ENCODE results near the gene MOG.
"Not testable (repeated sequence)": the region's sequence is repeated elsewhere in the genome, so short reads cannot be mapped to it uniquely, and the experiment has no call there.

The MOG gene

DNA sequence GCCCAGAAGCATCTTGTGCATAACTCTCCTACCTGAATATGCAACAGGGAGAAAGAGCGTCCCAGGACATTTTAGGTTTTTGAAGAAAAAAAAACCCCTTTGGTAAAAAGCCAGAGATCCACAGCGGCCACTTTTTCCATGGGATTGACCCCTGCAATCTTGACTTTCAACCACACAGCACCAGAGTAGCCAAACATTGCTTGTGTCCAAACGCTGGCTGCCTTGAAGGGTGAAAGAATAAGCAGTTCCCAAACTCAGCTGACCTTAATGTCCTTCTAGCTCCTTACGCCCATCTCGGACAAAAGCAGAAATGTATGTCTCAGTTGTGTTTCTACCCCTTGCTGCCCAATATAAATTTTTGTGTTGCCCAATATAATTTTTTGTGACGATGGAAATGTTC lies 1.2 kb upstream of the MOG start:
- H3K27ac ChIP-seq = no peak overlapping the region
- no peak for TF ChIP-seq ZFX (IDR thresholded peaks at IDR 0.05)
- TF ChIP-seq, protein P1, sequence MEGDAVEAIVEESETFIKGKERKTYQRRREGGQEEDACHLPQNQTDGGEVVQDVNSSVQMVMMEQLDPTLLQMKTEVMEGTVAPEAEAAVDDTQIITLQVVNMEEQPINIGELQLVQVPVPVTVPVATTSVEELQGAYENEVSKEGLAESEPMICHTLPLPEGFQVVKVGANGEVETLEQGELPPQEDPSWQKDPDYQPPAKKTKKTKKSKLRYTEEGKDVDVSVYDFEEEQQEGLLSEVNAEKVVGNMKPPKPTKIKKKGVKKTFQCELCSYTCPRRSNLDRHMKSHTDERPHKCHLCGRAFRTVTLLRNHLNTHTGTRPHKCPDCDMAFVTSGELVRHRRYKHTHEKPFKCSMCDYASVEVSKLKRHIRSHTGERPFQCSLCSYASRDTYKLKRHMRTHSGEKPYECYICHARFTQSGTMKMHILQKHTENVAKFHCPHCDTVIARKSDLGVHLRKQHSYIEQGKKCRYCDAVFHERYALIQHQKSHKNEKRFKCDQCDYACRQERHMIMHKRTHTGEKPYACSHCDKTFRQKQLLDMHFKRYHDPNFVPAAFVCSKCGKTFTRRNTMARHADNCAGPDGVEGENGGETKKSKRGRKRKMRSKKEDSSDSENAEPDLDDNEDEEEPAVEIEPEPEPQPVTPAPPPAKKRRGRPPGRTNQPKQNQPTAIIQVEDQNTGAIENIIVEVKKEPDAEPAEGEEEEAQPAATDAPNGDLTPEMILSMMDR (conservative IDR thresholded peaks at IDR 0.05) = no peak

DNA sequence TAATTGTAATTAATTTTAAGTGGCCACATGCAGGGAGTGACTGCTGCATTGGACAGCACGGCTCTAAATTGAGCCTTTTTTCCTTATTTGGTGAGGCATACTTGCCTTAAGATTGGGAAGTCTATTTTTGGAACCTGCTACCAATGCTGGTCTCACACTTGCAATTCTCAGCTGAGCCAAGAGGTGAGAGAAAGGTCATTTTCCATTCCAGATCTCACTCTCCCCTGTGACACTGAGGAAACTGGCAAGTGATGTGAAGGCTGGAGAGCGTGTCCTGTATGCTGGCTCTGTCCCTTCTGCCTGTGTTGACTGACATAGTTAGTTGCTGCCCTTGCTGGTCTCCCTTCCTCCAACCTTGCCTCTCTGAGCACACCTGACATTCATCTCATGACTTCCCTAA lies 735 bp upstream of the MOG start:
- no peak for TF ChIP-seq ZFX (IDR thresholded peaks at IDR 0.05)
- TF ChIP-seq, protein P1 (conservative IDR thresholded peaks at IDR 0.05) = no peak
- no peak overlapping the region for H3K27ac ChIP-seq

DNA sequence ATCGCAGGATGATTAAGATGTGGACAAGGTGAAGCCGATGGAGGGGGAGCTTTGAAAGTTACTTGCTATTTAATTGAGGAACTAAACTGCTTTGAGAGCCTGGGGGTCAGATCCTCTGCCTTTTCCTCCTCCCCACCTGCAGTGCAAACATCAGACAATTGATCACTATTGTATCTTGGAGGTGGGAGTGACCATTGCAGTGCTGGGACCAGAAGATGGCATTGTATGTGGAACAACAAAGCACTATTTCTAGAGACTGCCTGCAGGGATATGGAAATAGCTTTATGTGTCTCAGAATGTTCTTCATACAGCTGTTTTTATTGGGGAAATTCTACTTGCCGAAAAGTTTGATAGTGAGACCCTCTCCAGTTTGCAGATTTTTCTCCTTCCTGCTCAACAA lies 4.2 kb downstream of the MOG start:
- H3K27ac ChIP-seq = no peak overlapping the region
- TF ChIP-seq ZFX (IDR thresholded peaks at IDR 0.05) = no peak
- TF ChIP-seq, protein P1 (conservative IDR thresholded peaks at IDR 0.05) = no peak

DNA sequence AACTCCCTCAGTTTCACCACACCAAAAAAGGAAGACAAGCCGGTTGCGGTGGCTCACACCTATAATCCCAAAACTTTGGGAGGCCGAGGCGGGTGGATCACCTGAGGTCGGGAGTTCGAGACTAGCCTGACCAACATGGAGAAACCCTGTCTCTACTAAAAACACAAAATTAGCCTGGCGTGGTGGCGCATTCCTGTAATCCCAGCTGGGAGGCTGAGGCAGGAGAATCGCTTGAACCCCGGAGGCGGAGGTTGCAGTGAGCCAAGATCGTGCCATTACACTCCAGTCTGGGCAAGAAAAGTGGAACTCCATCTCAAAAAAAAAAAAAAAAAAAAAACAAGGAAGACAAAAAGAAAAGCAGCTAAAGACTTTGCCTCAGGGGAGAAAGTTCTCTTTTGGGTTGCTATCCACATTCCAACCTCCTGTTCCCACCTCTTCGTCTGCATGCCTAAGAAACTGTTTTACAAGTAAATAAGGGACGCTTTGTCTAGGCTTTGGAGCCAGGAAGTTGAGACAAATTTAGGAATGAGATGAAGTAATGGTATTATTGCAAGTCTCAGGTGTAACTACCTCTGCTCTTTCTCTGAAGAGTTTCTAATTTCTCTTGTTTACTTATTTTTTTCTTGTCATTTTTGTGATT lies 4.7 kb downstream of the MOG start:
- H3K27ac ChIP-seq = not testable (repeated sequence)

DNA sequence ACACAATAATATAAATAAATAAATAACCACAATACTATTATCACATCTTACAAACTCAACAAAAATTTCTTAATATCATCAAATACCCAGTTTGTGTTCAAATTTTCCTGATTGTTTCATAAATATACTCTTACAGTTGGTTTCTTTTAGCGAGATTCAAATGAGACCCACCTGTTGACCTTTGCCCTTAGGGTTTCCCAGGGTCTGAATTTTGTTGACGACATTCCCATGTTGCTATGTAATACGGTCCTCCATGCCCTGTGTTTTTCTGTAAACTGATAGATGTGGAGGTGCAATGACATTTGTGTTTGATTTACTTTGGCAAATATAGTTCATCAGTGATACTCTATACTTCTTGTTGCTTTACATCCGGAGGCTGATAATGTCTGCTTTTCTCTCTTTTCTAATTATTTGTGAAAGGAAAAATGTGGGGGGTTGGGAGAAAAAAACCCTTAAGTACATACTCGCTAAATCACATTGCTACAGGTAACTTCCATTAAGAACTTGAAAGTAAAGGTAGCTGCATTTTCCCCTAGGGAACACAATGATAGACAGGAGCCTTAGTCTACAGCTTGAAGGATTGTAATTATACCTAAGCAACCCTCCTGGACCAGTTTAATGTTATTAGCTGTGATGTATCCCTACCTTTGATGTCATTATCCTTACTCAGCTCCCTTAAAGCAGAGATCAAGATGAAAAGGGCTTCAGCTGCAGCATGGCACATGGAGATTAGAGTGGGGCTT lies 6.6 kb downstream of the MOG start:
- TF ChIP-seq ZFX (IDR thresholded peaks at IDR 0.05) = no peak
- TF ChIP-seq, protein P1 (conservative IDR thresholded peaks at IDR 0.05) = no peak
- H3K27ac ChIP-seq = no peak overlapping the region

DNA sequence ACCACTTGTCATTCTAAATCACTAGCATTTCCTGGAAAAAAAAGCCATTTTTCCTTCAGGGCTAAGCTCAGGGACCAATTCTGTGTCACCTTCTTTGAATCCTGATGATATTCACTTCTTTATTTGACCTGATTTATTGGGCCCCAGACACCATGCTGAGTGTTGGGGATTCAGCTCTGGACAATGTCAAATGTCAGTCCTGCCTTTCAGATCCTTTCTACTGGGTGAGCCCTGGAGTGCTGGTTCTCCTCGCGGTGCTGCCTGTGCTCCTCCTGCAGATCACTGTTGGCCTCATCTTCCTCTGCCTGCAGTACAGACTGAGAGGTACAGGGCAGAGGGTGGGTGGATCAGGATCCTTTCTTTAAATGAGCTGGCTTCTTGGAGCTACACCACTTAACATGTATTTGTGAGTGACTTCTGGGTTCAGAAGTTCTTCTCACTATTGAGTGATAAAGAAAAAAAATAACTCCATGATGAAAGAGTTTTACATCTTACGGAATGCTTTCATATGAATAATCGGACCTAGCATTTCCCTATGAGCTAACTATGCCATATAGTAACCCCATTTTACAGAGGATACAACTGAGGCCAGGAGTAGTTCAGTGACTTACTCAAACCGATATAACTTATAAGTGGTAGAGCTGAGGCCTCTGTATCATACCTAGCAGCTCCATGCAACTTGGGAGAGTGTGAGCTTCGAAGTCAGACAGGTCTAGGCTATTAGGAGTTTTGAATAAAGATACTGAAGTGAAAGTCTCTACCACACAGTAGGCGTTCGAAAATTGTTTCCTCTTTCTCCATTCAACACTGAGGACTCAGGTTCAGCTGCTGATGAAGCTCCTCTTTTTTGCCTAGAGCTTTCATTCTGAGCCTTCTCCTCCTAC lies 9.3 kb downstream of the MOG start:
- no peak overlapping the region for H3K27ac ChIP-seq
- TF ChIP-seq, protein P1 (conservative IDR thresholded peaks at IDR 0.05) = no peak
- no peak for TF ChIP-seq ZFX (IDR thresholded peaks at IDR 0.05)

DNA sequence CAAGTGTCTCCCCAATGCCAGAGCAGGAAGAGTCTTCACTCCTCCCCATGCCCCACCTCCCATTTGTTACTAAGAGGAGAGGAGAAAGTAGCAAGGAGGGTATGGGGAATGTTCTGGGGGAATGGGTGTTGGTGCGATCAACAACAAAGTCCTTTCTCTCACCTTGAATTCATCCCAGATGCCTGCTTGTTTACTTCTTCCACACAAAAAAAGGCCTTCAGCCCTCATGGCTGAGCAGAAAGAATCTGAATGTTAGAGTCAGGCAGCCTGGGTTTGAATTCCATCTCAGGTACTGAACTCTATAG lies 9.9 kb downstream of the MOG start:
- H3K27ac ChIP-seq = no peak overlapping the region
- TF ChIP-seq ZFX (IDR thresholded peaks at IDR 0.05) = no peak
- TF ChIP-seq, protein P1 (conservative IDR thresholded peaks at IDR 0.05) = no peak

Measured in C4-2B (cell line).